ENCODE data around the gene ERFL. TPM values are rescaled to one million over a fixed set of nuclear protein-coding genes. Genes with fewer than 3 reads are reported as not detected.

The ERFL gene
- total and polyA plus RNA-seq, 2 of the 4 experiments (the other 2 are of a cell fraction) = not detected

- H3K27ac ChIP-seq (ENCODE audit: insufficient read depth, low read length) = no peak overlapping the region
- H3K4ac ChIP-seq (ENCODE audit: low read depth, low read length) = no peak overlapping the region
- H3K56ac ChIP-seq (ENCODE audit: extremely low read depth, insufficient read depth, low read length) = no peak overlapping the region
- dilution Hi-C loops (cut with HindIII; ENCODE audit: low sequenced_read_pairs, unreplicated experiment) = no loop called here
- H4K91ac ChIP-seq (ENCODE audit: insufficient read depth, low read depth, low read length) = no peak overlapping the region
- no peak overlapping the region for H4K5ac ChIP-seq (ENCODE audit: low read depth, low read length)
- ATAC-seq (ENCODE audit: low read depth) (no peak), DNase-seq (no peak)
- ChIA-PET CTCF (no interaction called here), POLR2A (ENCODE audit: unreplicated experiment) (no interaction called here)
- H2BK5ac ChIP-seq (ENCODE audit: low read depth, low read length, poor library complexity, severe bottlenecking) = no peak overlapping the region
- no peaks in the 10 kb centered on the region for H3K36me3 ChIP-seq (ENCODE audit: control insufficient read depth, insufficient read depth, low read length)
- no TSS peak for BruUV-seq (replicated peaks)
- WGBS, 2 experiments (ENCODE audit: extremely low coverage in 2 of 2, insufficient read length in 1 of 2) = 39% methylated on average over 10 of the region's 27 CpGs; no CpG with 5 or more reads in 1 of the 2 experiments
- no peak overlapping the region for H4K8ac ChIP-seq (ENCODE audit: low read depth in 2 of 2, low read length in 2 of 2)
- H3K79me1 ChIP-seq (ENCODE audit: low read depth in 1 of 2, low read length in 2 of 2) = no peaks in the 10 kb centered on the region
- no peak overlapping the region for H3K4me2 ChIP-seq (ENCODE audit: low read depth, low read length)
- H3K9ac ChIP-seq (ENCODE audit: low read depth, low read length) = no peak overlapping the region
- H2AK9ac ChIP-seq (replicated peaks; ENCODE audit: low read depth, low read length, poor library complexity) = no peak overlapping the region
- no peak overlapping the region for H2BK15ac ChIP-seq (ENCODE audit: low read depth, low read length)
- no peak overlapping the region for H2BK120ac ChIP-seq (ENCODE audit: low read depth, low read length)
- H3K4me3 ChIP-seq (ENCODE audit: insufficient read depth, low read depth, low read length) = no peak overlapping the region
- H3K4me1 ChIP-seq (ENCODE audit: control insufficient read depth, insufficient read depth, low read length) = 0 out of 2 replicates have a peak, but pooled peaks cover 2% of the 10 kb centered on the region
- H2AFZ ChIP-seq (replicated peaks; ENCODE audit: low read length, poor library complexity) = no peak overlapping the region
- intact Hi-C loops (cut with micrococcal nuclease) = no loop called here
- H3K18ac ChIP-seq (ENCODE audit: low read depth, low read length) = no peak overlapping the region
- peaks cover 30% of the 10 kb centered on the region for H4K20me1 ChIP-seq (ENCODE audit: insufficient read depth, low read length)
- H3K9me3 ChIP-seq (ENCODE audit: control insufficient read depth, insufficient read depth, low read length) = no peaks in the 10 kb centered on the region
- H2AK5ac ChIP-seq (ENCODE audit: low read depth, low read length) = no peak overlapping the region
- TF ChIP-seq POLR2A (IDR thresholded peaks at IDR 0.05; ENCODE audit: low read depth, low read length) = no peak
- TF ChIP-seq MAFK (IDR thresholded peaks at IDR 0.05; ENCODE audit: low read depth, low read length) = no peak
- no peak for TF ChIP-seq BHLHE40 (IDR thresholded peaks at IDR 0.05; ENCODE audit: low read depth, low read length)
- no peak for TF ChIP-seq FOS (IDR thresholded peaks at IDR 0.05; ENCODE audit: low read depth, low read length)
- no peak for TF ChIP-seq CTCF (conservative IDR thresholded peaks at IDR 0.05; ENCODE audit: low read depth, low read length)
- TF ChIP-seq MXI1 (IDR thresholded peaks at IDR 0.05; ENCODE audit: borderline replicate concordance, low read depth, low read length) = no peak
- TF ChIP-seq NFE2L2 (IDR thresholded peaks at IDR 0.05; ENCODE audit: low read depth, low read length) = no peak
- TF ChIP-seq RFX5 (IDR thresholded peaks at IDR 0.05; ENCODE audit: low read depth, low read length) = no peak
- no peak for TF ChIP-seq RCOR1 (IDR thresholded peaks at IDR 0.05; ENCODE audit: insufficient replicate concordance, low read length)
- TF ChIP-seq CEBPB (IDR thresholded peaks at IDR 0.05; ENCODE audit: low read depth, low read length) = no peak
- TF ChIP-seq MAZ (IDR thresholded peaks at IDR 0.05; ENCODE audit: borderline replicate concordance, low read depth, low read length) = no peak
- no peak for TF ChIP-seq CHD1 (IDR thresholded peaks at IDR 0.05; ENCODE audit: low read depth, low read length)
- no peak for TF ChIP-seq USF2 (IDR thresholded peaks at IDR 0.05; ENCODE audit: low read depth, low read length)
- no peak for TF ChIP-seq RAD21 (IDR thresholded peaks at IDR 0.05; ENCODE audit: low read length)
- H3K23ac ChIP-seq (ENCODE audit: low read depth, low read length) = peak overlapping the region; percentile 79; the same call in 1 of the 2 replicates
- no peak overlapping the region for H3K14ac ChIP-seq (replicated peaks; ENCODE audit: low read depth, low read length)
- in situ Hi-C loops (cut with MboI; ENCODE audit: low sequenced_read_pairs) = no loop called here
- H3K27me3 ChIP-seq (ENCODE audit: control insufficient read depth, insufficient read depth, low read length) = peaks cover 84% of the 10 kb centered on the region
- no peak overlapping the region for H2BK20ac ChIP-seq (ENCODE audit: low read depth, low read length)
- H3K9me1 ChIP-seq (ENCODE audit: insufficient read depth, low read length) = peaks cover 20% of the 10 kb centered on the region
Observed at GRCh38 chr19:41915776-41916414, 12.4 kb downstream of the ERFL start.

All from IMR-90 (cell line).